ENCODE results near the gene VPS4B. TPM values are rescaled to one million over a fixed set of nuclear protein-coding genes. Genes with fewer than 3 reads are reported as not detected.

Gene VPS4B
- total RNA-seq, 1 experiment from 2014 or later = 18.8 TPM

DNA sequence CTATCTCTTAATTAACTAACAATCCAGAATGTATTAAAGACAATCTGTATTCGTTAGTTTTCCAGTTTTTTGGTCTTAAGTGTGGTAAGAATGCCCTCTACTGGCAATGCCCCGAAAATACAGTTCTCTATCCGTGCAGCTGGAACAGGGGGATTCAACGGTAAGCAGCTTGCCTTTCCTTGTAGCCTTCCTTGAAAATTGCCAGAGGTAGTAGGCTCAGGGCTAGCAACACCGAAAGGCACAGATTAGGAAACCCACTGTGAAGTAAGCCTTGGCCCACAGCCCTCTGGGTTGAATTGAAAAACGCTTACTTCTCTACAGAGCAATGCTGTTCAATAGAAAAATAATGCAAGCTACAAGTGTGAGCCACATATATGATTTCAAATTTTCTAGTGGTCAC lies 17.1 kb upstream of the VPS4B start:
- in situ Hi-C loops (cut with HindIII; ENCODE audit: low pct_unique_long_range_greater_than_20kb, low sequenced_read_pairs) = no loop called here
- DNase-seq (ENCODE audit: low read depth) = peak; percentile 41

DNA sequence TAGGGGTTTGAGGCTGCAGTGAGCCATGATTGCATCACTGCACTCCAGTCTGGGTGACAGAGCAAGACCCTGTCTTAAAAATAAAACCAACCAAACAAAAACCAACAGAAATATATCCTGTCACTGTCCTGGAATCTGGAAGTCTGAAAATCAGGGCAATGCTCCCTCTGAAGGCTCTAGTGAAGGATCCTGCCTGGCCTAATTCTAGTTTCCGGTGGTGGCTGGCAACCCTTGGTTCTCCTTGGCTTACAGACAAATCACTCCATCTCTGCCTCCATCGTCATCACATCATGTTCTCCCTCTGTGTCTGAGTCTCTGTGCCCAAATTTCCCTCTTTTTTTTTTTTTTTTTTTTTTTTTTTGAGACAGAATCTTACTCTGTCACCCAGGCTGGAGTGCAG lies 15.9 kb upstream of the VPS4B start:
- DNase-seq (ENCODE audit: low read depth) = no peak
- in situ Hi-C loops (cut with HindIII; ENCODE audit: low pct_unique_long_range_greater_than_20kb, low sequenced_read_pairs) = no loop called here

DNA sequence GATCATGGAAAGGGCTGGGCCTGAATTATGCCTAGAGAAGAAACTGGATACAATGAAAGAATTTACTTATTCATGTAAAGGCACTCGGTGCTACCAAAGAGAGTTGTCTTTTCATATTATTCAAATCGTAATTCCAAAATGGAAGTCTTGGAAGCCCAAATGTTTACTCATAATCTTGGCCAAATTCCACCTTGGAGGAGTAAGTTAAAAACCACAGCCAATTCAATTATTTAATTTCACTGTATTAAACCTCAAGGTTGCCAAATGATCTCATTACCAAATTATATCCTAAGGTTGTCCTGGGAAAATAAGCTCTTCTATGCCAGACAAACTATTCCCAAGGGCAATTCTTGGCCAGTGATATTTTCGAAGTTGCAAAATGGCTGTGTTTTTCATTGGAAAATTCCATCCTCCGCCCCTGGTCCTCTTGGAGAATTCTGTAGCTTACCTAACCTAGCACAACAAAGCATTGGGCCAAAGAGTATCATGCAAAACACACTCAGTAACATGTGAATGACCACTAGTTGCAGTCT lies 11.1 kb upstream of the VPS4B start:
- in situ Hi-C loops (cut with HindIII; ENCODE audit: low pct_unique_long_range_greater_than_20kb, low sequenced_read_pairs) = no loop called here
- DNase-seq (ENCODE audit: low read depth) = no peak

DNA sequence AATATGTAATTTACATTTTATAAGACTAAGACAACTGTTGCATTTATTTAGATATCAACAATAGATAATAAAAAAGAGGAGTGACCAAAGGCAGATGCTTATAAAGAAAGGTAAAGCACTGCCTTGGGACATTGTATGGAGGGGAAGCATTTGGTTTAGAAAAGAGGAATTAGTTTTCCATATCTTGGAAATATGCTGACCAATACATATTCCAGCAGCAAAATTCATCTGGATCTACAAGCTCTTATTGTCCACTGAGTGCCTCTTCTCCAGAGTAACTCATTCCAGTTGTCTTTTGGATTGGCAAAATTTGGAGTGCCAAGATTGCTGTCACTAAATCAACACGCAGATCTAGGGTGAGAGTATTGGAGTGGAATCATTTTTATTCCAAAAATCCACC lies 8.9 kb upstream of the VPS4B start:
- in situ Hi-C loops (cut with HindIII; ENCODE audit: low pct_unique_long_range_greater_than_20kb, low sequenced_read_pairs) = no loop called here
- DNase-seq (ENCODE audit: low read depth) = no peak

DNA sequence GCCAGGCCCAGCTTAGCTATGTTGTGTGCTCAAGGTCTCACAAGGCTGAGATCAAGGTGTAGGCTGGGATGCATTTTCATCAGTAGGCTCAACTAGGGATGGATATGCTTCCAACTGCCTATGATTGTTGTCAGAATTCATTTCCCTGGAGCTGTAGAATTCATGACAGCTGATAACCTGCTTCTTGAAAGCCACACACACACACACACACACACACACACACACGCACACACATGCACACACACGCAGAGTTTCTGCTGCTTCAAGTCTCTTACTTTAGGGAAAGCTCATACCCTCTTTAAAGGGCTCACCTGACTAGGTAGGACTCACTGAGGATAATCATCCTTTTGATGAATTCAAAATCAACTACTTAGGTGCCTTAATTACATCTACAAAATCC lies 8.2 kb upstream of the VPS4B start:
- in situ Hi-C loops (cut with HindIII; ENCODE audit: low pct_unique_long_range_greater_than_20kb, low sequenced_read_pairs) = no loop called here
- DNase-seq (ENCODE audit: low read depth) = no peak

DNA sequence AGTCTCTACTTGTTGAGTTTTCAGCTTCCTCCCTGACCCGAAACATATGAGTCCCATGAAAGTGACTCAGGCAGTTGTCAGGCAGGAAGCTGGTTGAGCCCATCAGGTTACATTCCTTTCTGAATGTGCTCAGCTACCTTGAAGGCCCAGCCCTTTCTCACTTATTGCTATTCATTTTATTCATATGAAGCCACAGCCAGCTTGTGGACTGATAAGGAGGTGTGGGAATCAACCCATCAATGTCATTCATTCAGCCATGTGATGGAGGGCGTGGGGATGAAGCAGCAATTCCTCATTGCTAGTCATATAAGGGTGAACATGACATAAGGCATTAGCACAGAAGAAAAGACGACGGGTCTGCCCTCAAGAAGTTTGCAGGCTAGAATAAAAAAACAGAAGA lies 5.3 kb upstream of the VPS4B start:
- in situ Hi-C loops (cut with HindIII; ENCODE audit: low pct_unique_long_range_greater_than_20kb, low sequenced_read_pairs) = no loop called here
- DNase-seq (ENCODE audit: low read depth) = peak; percentile 72

DNA sequence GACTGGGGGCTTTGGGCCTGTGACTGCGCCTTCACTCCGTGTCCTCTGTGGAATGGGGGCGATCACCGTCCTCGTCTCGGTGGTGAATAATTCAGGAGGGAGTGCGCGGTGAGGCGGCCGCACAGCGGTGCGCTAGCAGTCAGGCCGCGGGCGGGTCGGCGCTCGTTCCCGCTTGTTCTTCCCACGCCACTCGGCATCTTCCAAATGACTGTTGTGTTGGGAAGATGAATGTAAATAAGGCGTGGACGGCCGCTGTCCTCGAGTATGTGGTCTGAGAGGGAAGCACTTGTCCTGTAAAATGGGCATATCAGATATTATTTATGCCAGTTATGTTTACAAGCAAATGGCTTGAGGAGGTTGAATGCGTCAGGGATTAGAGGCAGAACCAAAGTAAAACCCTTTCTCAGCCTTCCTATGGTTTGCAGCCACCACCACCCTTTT lies 608 bp upstream of the VPS4B start:
- no peak for DNase-seq (ENCODE audit: low read depth)
- in situ Hi-C loops (cut with HindIII; ENCODE audit: low pct_unique_long_range_greater_than_20kb, low sequenced_read_pairs) = no loop called here

DNA sequence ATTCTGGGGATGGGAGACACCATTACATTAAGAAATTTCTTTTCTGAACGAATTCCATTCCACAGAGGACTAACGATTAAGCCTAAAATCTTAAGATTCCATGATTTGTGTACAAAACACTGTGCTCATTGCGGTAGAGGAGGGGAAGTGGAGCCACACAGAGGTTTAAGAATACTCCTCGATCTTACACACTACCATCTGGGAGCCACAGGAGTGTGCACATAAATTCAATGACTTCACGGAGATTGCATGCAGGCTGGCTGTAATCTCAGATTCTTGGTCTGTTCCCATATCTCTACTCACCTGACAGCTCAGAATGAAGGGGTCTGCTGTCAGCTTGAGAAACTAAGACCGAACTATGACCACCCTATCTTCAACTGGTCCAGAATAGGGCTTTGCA lies 762 bp downstream of the VPS4B start:
- in situ Hi-C loops (cut with HindIII; ENCODE audit: low pct_unique_long_range_greater_than_20kb, low sequenced_read_pairs) = no loop called here
- no peak for DNase-seq (ENCODE audit: low read depth)

DNA sequence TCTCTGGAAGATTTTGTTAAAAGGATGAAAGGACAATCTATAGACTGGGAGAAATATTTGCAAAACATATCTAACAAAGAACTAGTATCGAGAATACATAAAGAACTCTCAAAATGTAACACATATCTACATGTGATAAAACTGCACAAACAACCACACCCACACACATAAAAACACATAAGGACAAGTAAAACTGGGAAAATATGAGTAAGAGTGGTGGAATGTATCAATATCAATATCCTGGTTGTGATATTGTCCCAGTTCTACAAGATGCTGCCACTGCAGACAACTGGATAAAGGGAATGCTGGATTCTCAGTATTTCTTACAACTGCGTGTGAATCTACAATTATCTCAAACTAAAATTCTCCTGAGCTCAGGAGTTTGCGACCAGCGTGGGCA lies 9.3 kb downstream of the VPS4B start:
- in situ Hi-C loops (cut with HindIII; ENCODE audit: low pct_unique_long_range_greater_than_20kb, low sequenced_read_pairs) = no loop called here
- no peak for DNase-seq (ENCODE audit: low read depth)

DNA sequence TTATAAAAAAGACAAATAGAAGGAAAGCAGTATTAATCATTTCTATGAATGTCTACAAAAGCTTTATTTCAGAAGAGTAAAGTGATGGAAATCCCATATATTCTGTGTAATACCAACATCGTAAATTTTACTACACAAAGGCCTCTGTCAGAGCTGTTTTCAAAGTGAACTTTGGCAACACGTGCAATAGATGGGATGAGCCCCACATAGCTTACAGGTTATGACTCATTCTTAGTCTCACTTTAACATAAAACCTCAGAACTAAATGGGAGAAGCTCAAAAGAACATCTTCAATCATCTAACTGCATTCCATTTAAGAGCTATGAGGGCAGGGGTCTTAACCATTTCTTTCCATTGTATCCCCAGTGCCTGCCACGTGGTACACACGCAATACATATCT lies 11.5 kb downstream of the VPS4B start:
- in situ Hi-C loops (cut with HindIII; ENCODE audit: low pct_unique_long_range_greater_than_20kb, low sequenced_read_pairs) = no loop called here
- DNase-seq (ENCODE audit: low read depth) = no peak

DNA sequence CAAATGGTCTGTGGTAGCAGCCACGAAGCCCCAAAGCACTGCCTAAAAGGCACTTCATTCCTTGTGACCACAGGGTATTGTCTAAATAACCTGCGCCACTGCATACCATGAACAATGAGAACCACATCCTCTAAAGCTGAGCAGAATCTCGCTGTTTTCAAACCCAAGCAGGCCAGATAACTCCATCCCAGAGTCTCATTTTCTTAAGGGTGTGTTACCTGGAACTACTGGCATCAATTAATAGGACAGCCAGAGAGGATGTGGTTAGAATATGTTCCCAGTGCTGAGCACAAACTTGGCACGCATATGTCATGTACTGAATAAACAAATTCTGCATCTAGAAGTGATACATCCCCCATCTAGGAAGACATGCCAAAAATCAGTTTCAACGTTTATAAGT lies 13.0 kb downstream of the VPS4B start:
- in situ Hi-C loops (cut with HindIII; ENCODE audit: low pct_unique_long_range_greater_than_20kb, low sequenced_read_pairs) = no loop called here
- no peak for DNase-seq (ENCODE audit: low read depth)

DNA sequence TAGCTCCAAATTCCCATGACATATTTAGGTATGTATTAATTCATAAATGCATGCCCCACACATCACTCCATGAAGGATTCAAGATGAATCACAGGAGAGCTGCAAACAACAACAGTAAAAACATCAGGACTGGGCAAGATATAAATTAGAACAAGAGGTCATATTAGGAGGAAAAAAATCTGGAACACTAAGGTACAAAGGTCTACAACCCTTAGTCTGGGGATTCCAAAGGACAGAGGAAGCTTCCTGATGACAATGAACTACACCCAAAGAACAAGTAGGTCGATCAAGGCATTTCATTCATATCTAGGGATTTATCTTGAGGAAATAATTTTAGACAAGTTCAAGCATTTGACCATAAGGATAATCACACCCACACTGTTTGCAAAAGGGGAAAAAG lies 14.5 kb downstream of the VPS4B start:
- no peak for DNase-seq (ENCODE audit: low read depth)

DNA sequence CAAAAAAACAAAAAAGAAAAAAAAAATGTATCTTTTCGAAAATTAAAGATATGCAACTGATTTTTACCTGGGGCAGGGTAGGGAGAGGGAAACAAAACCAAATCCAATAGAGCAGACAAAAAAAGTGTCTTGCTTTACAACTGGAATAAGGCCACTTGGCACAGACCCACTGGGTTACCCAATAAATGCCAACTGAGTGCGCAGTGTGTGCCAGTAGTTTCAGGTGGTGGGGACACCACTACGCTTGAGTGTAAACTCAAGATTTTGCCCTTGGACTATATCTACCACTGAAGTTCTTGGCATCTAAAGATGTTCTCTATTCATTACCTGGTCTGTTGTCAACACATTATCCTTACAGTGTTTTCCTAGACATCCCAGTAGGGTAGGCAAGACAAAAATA lies 16.3 kb downstream of the VPS4B start:
- DNase-seq (ENCODE audit: low read depth) = no peak
- in situ Hi-C loops (cut with HindIII; ENCODE audit: low pct_unique_long_range_greater_than_20kb, low sequenced_read_pairs) = no loop called here

More for the DNA sequence above, 14.5 kb downstream of the VPS4B start:
- in situ Hi-C loops (cut with HindIII; ENCODE audit: low pct_unique_long_range_greater_than_20kb, low sequenced_read_pairs) = no loop called here

DNA sequence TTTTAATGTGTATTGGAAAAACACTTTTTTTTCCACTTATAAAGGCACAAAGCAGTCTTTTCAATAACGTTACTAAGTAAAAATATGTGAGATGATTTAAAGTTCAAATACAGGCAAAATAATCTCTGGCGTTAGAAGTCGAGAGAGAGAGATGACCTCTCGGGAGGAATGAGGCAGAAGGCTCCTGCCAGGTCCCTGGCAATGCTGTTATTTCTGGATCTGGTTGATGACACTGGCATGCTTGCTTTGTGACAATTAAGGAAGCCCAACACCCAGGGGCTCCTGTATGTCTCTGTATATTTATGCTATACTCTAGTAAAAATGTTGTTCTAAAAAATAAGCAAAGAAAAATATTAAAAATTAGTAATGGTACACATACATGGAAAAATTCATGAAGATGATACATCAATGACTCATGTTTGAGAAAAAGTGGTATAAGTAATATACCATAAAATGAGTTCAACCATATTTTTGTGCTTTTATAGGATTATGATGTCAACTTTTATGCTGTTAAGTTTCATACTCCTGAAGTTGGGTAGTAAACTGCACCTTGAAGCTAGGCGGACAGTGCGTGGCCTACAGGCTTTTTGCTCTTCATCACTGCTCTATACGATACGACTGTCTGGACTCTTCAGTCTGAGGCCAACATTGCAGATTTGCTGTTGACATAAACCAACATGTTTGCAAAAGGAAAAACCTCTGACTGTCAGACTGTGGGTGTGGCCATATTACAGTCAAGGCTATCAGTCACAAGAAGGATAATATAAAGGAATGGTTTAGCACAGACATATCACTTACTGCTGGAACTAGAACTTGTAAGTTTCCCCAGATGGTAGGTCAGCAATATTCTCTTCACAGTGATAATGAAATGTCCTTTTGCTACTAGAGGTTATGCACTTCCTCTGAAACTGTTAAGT lies 19.8 kb downstream of the VPS4B start:
- no peak for DNase-seq (ENCODE audit: low read depth)
- in situ Hi-C loops (cut with HindIII; ENCODE audit: low pct_unique_long_range_greater_than_20kb, low sequenced_read_pairs) = no loop called here

DNA sequence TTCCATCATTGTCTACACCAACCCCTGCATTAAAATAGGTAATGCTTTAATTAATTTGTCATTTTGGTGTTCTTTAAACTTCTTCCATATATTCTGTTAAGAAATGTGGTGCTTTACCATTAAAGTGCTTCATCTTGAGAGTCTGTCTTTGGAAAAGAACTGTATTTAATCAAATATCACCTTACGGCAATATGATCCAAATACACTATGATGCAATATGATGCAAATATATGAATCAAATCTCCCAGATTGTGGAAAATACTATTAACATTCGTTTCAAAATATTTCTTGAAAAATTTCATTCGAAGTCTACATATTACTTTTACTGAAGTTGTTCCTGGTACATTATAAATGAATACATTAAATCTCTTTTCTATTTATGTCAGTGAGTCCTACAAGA lies 23.0 kb downstream of the VPS4B start:
- in situ Hi-C loops (cut with HindIII; ENCODE audit: low pct_unique_long_range_greater_than_20kb, low sequenced_read_pairs) = no loop called here
- no peak for DNase-seq (ENCODE audit: low read depth)

DNA sequence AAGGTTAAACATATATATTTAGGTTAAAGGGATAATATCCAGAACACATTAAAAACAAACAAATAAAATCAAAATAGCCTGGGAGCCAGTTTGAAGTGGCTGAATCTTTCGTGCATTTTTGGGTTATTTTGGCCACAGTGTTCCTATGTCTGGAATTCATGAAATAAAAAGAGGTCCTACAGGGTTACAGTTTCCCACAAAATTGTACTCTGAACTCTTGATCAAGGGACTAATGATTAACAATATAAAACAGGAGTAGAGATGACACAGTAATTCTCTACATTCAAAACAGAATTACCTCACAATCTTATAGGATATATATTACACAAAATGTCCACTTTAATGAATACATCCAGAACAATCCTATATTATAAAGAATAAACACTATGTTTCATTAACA lies 24.9 kb downstream of the VPS4B start:
- in situ Hi-C loops (cut with HindIII; ENCODE audit: low pct_unique_long_range_greater_than_20kb, low sequenced_read_pairs) = no loop called here
- DNase-seq (ENCODE audit: low read depth) = no peak

DNA sequence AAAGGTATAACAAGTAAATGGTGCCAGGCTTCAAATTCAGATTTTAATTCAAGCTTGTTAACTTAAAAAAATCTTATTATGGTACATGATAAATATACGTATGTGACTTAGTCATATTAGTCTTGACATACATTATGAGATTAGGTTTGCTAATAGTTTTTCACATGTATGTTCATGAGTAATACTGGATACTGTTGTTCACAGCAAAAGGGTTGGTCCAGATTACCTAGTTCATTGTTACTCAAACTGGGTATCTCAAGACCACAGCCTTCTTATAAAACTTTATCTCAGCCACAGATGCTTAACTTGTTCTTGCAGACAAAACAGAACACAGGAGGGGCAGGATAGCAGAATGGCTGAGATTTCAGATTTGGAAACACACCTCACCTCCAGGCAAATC lies 26.8 kb downstream of the VPS4B start:
- DNase-seq (ENCODE audit: low read depth) = no peak
- in situ Hi-C loops (cut with HindIII; ENCODE audit: low pct_unique_long_range_greater_than_20kb, low sequenced_read_pairs) = no loop called here

DNA sequence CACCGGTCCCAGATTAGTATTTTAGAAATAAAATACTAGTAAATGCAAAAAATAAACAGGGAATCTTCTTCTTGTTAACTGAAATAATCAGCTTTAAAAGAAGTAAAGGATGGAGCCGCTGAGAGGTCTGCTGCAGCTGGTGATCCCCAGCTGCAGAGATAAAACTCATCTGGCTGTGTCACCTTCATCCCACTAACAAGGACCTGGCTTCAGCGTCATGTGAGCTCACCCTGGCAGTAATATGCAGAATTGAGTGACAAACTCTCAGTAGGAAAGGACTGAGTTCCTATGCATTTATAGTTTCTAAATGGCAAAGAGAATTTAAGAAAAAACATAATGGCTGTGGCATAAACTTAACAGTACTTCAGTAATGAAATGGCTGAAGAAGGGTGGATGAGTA lies 27.3 kb downstream of the VPS4B start:
- DNase-seq (ENCODE audit: low read depth) = no peak
- in situ Hi-C loops (cut with HindIII; ENCODE audit: low pct_unique_long_range_greater_than_20kb, low sequenced_read_pairs) = no loop called here

DNA sequence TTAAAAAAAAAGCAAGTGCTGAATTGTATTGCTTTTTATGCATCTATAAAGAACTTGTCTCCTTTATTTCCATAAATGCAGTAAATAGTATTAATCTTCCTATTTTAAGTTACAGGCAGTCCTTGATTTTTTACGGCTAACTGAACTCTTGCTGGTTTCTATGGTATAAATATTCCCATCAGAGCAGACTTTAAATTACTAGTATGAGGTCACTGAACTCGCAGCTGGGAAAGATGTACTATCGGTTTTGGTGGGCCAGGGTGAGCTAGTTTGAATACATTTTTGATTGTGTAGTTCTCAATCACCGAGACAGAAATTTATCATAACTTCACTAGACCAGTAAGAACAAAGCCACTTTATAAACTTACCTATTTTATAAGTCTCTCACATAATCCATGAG lies 34.4 kb downstream of the VPS4B start:
- in situ Hi-C loops (cut with HindIII; ENCODE audit: low pct_unique_long_range_greater_than_20kb, low sequenced_read_pairs) = no loop called here
- no peak for DNase-seq (ENCODE audit: low read depth)

DNA sequence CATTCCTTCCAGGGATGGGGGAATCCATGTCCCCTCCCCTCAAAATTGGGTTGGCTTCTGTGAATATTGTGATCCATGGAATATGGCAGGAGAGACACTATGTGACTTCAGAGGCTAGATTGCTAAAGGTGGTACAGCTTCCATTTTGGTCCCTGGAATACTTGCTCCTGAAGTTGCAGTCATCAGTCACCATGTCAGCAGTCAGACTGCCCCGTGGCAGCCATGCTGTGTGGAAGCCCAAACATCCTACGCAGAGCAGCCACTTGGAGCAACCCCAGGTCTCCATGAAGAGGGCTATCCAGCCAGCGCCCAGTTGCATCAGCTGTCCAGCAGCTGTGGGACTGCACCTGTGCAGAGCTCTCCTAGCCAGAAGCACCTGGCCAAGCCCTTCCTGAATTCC lies 39.4 kb downstream of the VPS4B start:
- in situ Hi-C loops (cut with HindIII; ENCODE audit: low pct_unique_long_range_greater_than_20kb, low sequenced_read_pairs) = no loop called here
- no peak for DNase-seq (ENCODE audit: low read depth)
